ENCODE measurements around the gene RABGAP1L.

- TF ChIP-seq POLR2A (IDR thresholded peaks at IDR 0.05; ENCODE audit: low read depth, low read length) = no peak
- no peak for TF ChIP-seq MXI1 (IDR thresholded peaks at IDR 0.05; ENCODE audit: borderline replicate concordance, low read depth, low read length)
Observed at GRCh38 chr1:174134003-174134659, 25.2 kb upstream of the RABGAP1L start.
